Myometrial cell (primary cell): ENCODE results near the gene VWC2. TPM values are rescaled to one million over a fixed set of nuclear protein-coding genes. Genes with fewer than 3 reads are reported as not detected.

Experiments used
- total RNA-seq: library from RNA; depleted of rRNA; stranded (reverse); fragments of >200 nt; gene quantifications from 2 replicates; pipeline ENCODE4 v1.2.3, GENCODE V29; 2015

Gene VWC2
- not detected in 2 replicates for total RNA-seq

GRCh38 chr7:49773218-49773935, at the start of gene VWC2:
VWC2 (plus strand) TSS chr7:49773638; CDS start chr7:49775436, 1,798 bp downstream.

